Measurements from ENCODE around the gene TMX4.

DNA sequence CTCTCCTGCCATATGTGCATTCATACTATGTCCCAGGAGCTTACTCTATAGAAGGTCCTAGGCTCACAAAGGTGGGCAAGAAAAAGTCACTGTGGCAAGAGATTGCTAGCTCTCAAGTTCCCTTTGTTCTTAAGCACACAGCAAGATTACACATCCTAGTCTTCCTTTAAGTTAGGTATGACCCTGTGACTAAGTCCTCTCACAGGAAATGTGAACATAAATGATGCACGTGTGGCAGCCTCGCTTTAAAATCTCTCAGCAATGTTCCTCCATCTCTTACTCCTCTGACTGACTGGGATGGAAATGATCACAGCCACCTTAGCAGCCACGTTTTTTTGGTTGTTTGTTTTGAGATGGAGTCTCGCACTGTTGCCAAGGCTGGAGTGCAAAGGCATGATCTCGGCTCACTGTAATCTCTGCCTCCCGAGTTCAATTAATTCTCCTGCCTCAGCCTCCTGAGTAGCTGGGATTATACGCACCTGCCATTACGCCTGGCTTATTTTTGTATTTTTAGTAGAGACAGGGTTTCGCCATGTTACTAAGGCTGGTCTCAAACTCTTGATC lies 43.6 kb downstream of the TMX4 start:
- TF ChIP-seq, protein P1, sequence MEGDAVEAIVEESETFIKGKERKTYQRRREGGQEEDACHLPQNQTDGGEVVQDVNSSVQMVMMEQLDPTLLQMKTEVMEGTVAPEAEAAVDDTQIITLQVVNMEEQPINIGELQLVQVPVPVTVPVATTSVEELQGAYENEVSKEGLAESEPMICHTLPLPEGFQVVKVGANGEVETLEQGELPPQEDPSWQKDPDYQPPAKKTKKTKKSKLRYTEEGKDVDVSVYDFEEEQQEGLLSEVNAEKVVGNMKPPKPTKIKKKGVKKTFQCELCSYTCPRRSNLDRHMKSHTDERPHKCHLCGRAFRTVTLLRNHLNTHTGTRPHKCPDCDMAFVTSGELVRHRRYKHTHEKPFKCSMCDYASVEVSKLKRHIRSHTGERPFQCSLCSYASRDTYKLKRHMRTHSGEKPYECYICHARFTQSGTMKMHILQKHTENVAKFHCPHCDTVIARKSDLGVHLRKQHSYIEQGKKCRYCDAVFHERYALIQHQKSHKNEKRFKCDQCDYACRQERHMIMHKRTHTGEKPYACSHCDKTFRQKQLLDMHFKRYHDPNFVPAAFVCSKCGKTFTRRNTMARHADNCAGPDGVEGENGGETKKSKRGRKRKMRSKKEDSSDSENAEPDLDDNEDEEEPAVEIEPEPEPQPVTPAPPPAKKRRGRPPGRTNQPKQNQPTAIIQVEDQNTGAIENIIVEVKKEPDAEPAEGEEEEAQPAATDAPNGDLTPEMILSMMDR (conservative IDR thresholded peaks at IDR 0.05; ENCODE audit: low read length) = no peak
- TF ChIP-seq EZH2phosphoT487 (IDR thresholded peaks at IDR 0.05; ENCODE audit: borderline replicate concordance) = no peak

Data from Loucy (cell line).